Mesendoderm (in vitro differentiated cells): Measurements from ENCODE around the gene TBC1D10B. TPM values are rescaled to one million over a fixed set of nuclear protein-coding genes. Genes with fewer than 3 reads are reported as not detected.
"Not testable (repeated sequence)": the region's sequence is repeated elsewhere in the genome, so short reads cannot be mapped to it uniquely, and the experiment has no call there.

ENCODE experiments used
- DNase-seq: peaks from one replicate; pipeline ENCODE4 v3.0.0; 2013
- H2AK5ac ChIP-seq: 2 replicates; pipeline ENCODE4 v1.6.1; 2013; ENCODE audit warnings: low read length, inconsistent platforms
- H2BK120ac ChIP-seq: 2 replicates; pipeline ENCODE4 v1.6.1; 2013; ENCODE audit warnings: low read depth, mild to moderate bottlenecking, low read length, moderate library complexity, mixed read lengths
- H2BK15ac ChIP-seq: replicated peaks from 2 replicates; pipeline ENCODE4 v1.6.1; 2013; ENCODE audit warnings: low read depth, mild to moderate bottlenecking, moderate library complexity
- H2BK5ac ChIP-seq: 2 replicates; pipeline ENCODE4 v1.6.1; 2013; ENCODE audit warnings: low read length, inconsistent platforms
- H3K18ac ChIP-seq: 2 replicates; pipeline ENCODE4 v1.6.1; 2013; ENCODE audit warnings: mild to moderate bottlenecking, low read length, mixed read lengths
- H3K23ac ChIP-seq: one replicate; pipeline ENCODE4 v1.6.1; 2013; ENCODE audit warnings: low read length
- H3K27ac ChIP-seq: 2 replicates; pipeline ENCODE4 v1.5.1; 2013; ENCODE audit warnings: low read depth, mild to moderate bottlenecking, inconsistent platforms, low read length, moderate library complexity
- H3K27me3 ChIP-seq: 2 replicates; pipeline ENCODE4 v1.6.1; 2013; ENCODE audit warnings: low read length, control low read depth, mild to moderate bottlenecking, inconsistent platforms; ENCODE audit not compliant: insufficient read depth, poor library complexity
- H3K36me3 ChIP-seq: 2 replicates; pipeline ENCODE4 v1.6.1; 2013; ENCODE audit warnings: low read length, inconsistent platforms; ENCODE audit not compliant: control insufficient read depth, insufficient read depth
- H3K4ac ChIP-seq: one replicate; pipeline ENCODE4 v1.6.1; 2013; ENCODE audit warnings: low read depth, mild to moderate bottlenecking, low read length, moderate library complexity
- H3K4me1 ChIP-seq: 2 replicates; pipeline ENCODE4 v1.6.1; 2013; ENCODE audit warnings: low read depth, low read length, inconsistent platforms; ENCODE audit not compliant: control insufficient read depth
- H3K4me2 ChIP-seq: 2 replicates; pipeline ENCODE4 v1.6.1; 2013; ENCODE audit warnings: low read length
- H3K4me3 ChIP-seq: 2 replicates; pipeline ENCODE4 v1.5.1; 2013; ENCODE audit warnings: mild to moderate bottlenecking, low read length
- H3K56ac ChIP-seq: one replicate; pipeline ENCODE4 v1.6.1; 2013; ENCODE audit warnings: low read length
- H3K79me1 ChIP-seq: 2 replicates; pipeline ENCODE4 v1.6.1; 2013; ENCODE audit warnings: low read length, inconsistent platforms
- H3K79me2 ChIP-seq: 2 replicates; pipeline ENCODE4 v1.6.1; 2013; ENCODE audit warnings: mild to moderate bottlenecking, low read length; ENCODE audit not compliant: control insufficient read depth, insufficient read depth
- H3K9ac ChIP-seq: 2 replicates; pipeline ENCODE4 v1.6.1; 2013; ENCODE audit warnings: low read length, inconsistent platforms
- H4K5ac ChIP-seq: one replicate; pipeline ENCODE4 v1.6.1; 2013; ENCODE audit warnings: low read length
- H4K8ac ChIP-seq: one replicate; pipeline ENCODE4 v1.6.1; 2013; ENCODE audit warnings: low read depth, mild to moderate bottlenecking, control low read depth, low read length, moderate library complexity
- WGBS: extraction: QIAGEN DNeasy Blood & Tissue Kit; methylation state at CpG from one replicate; pipeline ENCODE4 v1.1.7; 2013; ENCODE audit warnings: low lambda C conversion rate, missing lambda C conversion rate; ENCODE audit not compliant: insufficient coverage; ENCODE audit errors: extremely low coverage; 5-methylcytosine and 5-hydroxymethylcytosine counted together
- small RNA-seq: library from polyadenylated mRNA; stranded (forward); fragments of <200 nt; extraction: miRNeasy Mini kit (QIAGEN cat#:217004); gene quantifications from one replicate; pipeline ENCODE3, GENCODE V24; 2013; ENCODE audit not compliant: insufficient read depth

TBC1D10B gene

DNA sequence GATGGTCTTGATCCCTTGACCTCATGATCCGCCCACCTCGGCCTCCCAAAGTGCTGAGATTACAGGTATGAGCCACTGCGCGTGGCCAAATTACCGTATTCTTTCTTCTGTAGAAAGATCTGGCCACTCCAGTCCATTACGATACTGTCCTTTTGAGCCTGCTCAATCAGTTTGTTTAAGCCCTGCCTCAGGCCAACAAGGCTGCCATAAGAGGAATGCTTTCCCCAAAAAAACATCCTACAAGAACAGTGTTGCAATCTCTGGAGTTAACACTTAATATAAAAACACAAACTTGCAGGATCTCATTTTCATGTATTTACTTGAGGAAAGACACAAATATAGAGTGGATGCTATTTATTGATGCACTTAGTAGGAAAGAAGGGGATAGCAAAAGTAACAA, 46.1 kb downstream of the TBC1D10B start:
- H3K4ac ChIP-seq, H3K36me3 ChIP-seq, H3K27ac ChIP-seq, H3K9ac ChIP-seq, H3K56ac ChIP-seq, H2BK15ac ChIP-seq, H3K4me2 ChIP-seq, DNase-seq, H3K79me2 ChIP-seq, H4K5ac ChIP-seq, H3K4me1 ChIP-seq, H2BK120ac ChIP-seq, H3K4me3 ChIP-seq, H2BK5ac ChIP-seq, H2AK5ac ChIP-seq, H3K79me1 ChIP-seq, H3K27me3 ChIP-seq, H4K8ac ChIP-seq, H3K23ac ChIP-seq, H3K18ac ChIP-seq: not testable (repeated sequence)
- WGBS: no CpG with 5 or more reads among the region's 6 CpGs

DNA sequence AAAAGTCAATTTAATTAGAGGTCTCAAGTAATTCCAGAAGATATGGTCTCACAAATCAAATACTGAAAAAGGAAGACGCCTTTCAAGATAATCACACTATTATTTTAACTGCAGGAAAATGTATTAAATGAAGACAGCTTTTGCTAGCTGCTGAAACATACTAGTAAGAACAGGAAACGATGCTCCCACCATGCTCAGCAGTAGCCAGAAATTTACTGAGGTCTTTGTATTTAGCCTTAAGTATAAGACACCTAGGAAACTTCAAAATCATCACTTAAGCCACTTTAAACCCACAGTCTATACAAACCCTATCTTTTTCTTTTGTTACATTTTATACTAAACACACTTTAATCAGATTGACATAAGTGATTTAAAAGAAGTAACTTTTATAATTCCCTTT, 51.6 kb downstream of the TBC1D10B start:
- not testable (repeated sequence) for H3K23ac ChIP-seq, H2BK15ac ChIP-seq, H3K4me3 ChIP-seq, H2AK5ac ChIP-seq, H3K4me1 ChIP-seq, H2BK5ac ChIP-seq, H3K79me1 ChIP-seq, H4K8ac ChIP-seq, H3K79me2 ChIP-seq, H3K18ac ChIP-seq, H2BK120ac ChIP-seq, H3K9ac ChIP-seq, H4K5ac ChIP-seq, H3K27me3 ChIP-seq, H3K4ac ChIP-seq, DNase-seq, H3K56ac ChIP-seq, H3K27ac ChIP-seq, H3K4me2 ChIP-seq, H3K36me3 ChIP-seq
- no CpG with 5 or more reads among the region's 2 CpGs for WGBS

DNA sequence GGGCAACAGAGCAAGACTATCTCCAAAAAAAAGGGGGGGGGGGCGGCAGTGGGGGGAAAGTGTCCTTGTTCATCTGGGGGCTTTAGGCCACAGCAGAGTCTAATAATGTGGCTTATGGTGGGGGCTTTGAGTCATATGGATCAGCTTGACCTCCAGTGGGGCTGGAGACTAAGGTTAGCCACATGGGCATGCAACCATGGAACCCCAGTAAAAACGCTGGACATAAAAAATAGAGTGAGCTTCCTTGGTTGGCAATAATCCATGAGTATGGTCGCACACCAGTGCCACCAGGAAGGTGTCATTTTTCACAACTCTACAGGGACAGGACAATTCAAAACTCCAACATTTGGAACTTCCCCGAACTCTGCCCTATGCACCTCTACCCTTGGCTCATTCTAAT, 59.4 kb downstream of the TBC1D10B start:
- not testable (repeated sequence) for H3K4me1 ChIP-seq, H3K27ac ChIP-seq, H2BK5ac ChIP-seq, H3K36me3 ChIP-seq, H3K4me2 ChIP-seq, H3K56ac ChIP-seq, H2BK120ac ChIP-seq, H3K18ac ChIP-seq, H3K9ac ChIP-seq, H2BK15ac ChIP-seq, H3K79me2 ChIP-seq, H3K4me3 ChIP-seq, DNase-seq, H3K23ac ChIP-seq, H2AK5ac ChIP-seq, H3K4ac ChIP-seq, H3K27me3 ChIP-seq, H3K79me1 ChIP-seq, H4K8ac ChIP-seq, H4K5ac ChIP-seq
- WGBS: no CpG with 5 or more reads among the region's 4 CpGs

DNA sequence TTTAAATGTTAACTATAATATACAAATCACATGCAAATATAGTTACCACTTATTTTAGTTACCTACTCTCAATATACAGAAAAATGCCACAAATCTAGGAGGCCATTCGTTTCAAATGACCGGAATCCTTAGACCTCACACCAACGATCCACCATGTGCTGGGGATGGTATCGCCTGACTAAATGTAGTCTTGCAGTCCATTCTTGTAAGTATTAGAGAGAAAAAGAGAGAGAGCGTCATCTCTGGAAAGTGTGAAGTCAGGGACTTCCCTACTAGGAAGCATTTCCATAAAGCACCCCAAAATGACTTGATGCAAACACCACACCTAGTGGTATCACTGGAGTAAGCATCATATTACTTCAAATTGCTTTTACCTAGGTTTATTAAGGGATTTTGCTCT, 61.0 kb downstream of the TBC1D10B start:
- no CpG with 5 or more reads among the region's 5 CpGs for WGBS
- H4K8ac ChIP-seq, H3K27me3 ChIP-seq: not testable (repeated sequence)

More for the DNA sequence above, 61.0 kb downstream of the TBC1D10B start:
- not testable (repeated sequence) for H3K4me3 ChIP-seq, H3K36me3 ChIP-seq, H3K9ac ChIP-seq, H3K27ac ChIP-seq, H3K23ac ChIP-seq, H2AK5ac ChIP-seq, H3K18ac ChIP-seq, H3K4me2 ChIP-seq, H2BK15ac ChIP-seq, H3K79me2 ChIP-seq, H2BK120ac ChIP-seq, H3K56ac ChIP-seq, H4K5ac ChIP-seq, H3K4ac ChIP-seq, H3K79me1 ChIP-seq, H3K4me1 ChIP-seq, DNase-seq, H2BK5ac ChIP-seq

Small RNA genes within 50 kb of the gene (small RNA-seq; reads per million reads assigned to genes)
- not detected for gene RF00406
